NCI-H510A treated with DMSO at 0.1 percent for 48 hours (cell line): Measurements from ENCODE around the gene KIDINS220.

ENCODE experiments used
- DNase-seq: peaks from one replicate; lab custom pipeline; 2025; lab: John Stamatoyannopoulos, UW

KIDINS220 gene

DNA sequence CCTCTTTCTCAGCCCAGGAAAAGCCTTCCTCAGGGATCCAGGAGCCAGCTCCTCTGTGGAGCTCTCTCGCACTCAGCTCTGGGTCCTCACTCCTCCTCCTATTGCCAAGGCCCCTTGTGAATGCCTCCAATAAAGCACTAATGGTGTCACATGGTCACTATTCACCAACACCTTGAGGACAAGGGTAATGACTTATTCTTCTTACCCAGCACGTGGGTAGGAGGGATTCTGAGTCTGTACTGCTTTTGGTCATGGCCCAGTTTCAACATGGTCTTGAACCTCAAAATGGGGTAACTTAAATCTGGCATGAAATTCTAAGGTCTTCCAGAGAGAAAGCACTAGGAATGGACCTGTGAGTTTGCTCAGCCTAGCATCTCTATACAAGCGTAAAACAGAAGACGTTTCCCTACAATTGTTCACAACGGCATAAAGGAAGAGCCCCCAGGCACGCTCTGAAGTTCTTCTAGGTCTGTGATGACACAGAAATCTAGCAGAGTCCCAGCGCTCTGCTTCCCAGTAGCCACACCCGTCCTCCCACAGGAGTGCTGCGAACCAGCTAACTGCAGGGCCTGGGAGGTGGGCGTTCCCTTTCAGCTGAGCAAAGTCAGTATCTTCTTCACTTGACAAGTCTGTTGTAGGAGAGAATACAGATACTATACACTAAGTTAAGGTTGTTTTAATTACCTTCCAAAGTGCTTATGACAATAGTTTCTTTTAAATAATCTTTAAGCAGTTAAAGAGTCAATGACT, 14.6 kb upstream of the KIDINS220 start:
- no peak for DNase-seq

DNA sequence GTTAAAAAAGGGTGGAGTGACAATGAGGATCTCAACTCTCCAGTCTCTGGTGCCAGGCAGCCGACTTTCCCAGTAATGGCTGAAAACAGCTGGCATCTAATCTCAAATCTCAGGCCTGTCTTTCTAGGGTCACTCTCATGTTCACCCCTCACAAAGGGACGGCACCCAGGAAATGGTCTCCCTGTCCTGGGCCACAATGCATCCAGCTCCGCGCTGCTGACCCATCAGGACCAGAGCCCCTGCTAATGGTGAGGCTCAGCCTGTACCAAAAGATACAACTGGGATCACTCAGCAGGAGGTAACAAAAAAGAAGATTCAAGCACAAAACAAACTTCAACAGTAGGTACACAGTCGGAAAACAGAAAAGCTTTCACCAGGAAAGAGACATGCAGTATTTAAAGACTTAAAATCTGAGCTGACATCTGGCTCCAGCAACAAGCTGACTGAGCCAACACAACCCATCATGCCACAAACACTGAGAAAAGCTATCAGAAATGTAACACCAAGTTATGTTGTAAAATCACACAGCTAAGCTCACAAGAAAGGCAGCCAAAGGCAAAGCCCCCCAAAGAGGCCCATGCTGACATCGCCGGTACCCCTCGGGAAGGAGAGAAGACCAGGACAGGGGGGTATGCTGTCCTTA, 13.6 kb upstream of the KIDINS220 start:
- no peak for DNase-seq

DNA sequence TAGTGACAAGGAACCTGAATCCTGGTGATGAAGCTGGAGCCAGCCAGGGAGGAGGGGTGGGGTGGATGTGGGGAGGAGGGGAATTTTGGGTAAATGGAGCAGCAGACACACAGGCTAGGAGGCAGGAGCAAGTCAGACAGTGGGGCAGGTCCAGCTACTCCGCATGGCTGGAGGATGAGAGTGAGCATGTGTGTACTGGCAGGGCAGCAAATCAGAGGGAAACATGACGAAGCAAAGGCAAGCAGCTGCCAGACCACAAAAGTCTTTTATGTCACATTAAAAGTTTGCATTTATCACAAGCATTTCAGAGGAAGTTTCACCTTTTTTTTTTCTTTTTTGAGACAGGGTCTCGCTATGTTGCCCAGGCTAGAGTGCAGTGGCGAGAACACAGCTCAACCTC, 11.9 kb upstream of the KIDINS220 start:
- DNase-seq = no peak

DNA sequence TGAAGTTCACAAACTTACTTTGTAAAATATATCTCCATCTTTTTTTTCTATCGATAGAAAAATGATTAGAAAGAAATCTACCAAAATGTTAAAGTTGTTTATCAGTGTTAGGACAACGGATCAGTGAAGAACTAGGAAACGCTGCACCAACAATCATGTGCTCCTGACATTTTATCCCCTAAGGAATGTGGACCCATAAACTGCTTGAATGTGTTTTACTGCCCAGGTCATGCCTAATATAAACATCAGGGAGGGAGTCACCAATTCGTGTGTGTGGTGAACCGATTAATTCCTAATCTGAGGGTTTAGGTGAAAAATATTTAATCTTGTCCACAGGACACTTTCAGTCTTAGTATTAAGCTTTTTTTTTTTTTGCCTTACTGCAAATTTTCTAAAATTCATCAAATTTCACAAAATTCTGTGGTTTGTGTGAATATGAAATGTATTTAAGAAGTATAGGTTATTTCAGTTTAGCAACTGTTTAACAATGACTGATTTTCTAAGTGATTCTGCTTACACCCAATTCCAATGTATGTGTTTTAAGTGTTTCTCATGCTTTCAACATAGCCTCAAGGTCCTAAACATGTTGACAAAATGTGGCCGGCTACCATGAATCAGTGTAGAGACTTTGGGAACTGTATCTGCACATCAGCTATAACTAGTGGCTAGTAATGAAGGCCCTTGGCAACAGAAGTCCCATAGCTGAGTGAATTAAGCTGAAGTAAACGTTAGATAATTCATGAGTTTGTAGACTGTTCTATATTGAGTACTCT, 11.1 kb upstream of the KIDINS220 start:
- no peak for DNase-seq

GRCh38 chr2:8847400-8847799, 10.0 kb upstream of the KIDINS220 start:
- DNase-seq = no peak

GRCh38 chr2:8841932-8842331, 4.5 kb upstream of the KIDINS220 start:
- no peak for DNase-seq

DNA sequence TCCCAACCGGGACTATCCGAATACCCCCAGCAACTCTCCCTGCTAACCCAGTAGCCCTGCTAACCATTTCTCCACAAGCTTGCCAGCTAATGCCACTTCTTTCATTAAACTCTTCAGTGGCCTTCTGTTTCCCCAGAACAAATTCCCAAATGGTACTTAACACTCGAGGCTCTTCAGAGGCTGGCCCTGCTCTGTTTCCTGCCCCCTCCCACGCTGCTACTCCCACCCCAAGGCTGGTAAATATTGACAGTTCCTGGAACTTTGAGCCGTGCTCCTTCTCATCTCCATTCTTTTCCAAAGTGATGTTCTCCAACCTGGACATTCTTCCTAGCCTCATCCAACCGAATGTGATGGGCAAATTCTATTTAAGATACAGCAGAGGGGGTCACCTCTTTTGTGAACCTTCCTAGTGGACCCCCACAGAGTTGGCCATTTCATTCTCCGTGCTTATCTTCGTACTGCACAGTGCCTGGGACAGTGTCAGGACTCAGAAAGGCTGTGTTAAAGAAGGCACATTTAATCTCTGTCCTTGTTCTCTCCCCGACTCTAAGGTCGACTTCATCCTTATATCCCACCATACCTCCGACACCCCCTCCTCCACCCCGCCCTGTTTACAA, 3.2 kb upstream of the KIDINS220 start:
- DNase-seq = peak; percentile 8

- DNase-seq = no peak
These were observed 2.0 kb upstream of the KIDINS220 start for GRCh38 chr2:8839189-8839965.

DNA sequence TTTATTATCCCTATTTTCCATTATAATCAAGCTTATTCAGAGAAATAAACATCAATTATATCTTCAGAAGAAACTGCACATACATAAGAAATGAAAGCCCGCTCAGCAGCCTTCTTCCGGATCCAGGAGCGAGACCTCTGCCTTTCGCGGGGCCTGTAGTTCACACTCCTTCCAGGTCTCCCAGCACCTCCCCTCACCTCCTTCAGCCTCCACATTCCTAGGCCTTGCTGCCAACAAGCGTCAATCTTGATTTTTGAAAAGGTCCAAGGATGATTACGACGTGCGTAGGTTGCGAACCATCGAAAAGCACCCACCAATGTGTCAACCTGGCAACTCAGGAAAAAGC, 355 bp upstream of the KIDINS220 start:
- DNase-seq = no peak

GRCh38 chr2:8835279-8835678, 2.1 kb downstream of the KIDINS220 start:
- no peak for DNase-seq

DNA sequence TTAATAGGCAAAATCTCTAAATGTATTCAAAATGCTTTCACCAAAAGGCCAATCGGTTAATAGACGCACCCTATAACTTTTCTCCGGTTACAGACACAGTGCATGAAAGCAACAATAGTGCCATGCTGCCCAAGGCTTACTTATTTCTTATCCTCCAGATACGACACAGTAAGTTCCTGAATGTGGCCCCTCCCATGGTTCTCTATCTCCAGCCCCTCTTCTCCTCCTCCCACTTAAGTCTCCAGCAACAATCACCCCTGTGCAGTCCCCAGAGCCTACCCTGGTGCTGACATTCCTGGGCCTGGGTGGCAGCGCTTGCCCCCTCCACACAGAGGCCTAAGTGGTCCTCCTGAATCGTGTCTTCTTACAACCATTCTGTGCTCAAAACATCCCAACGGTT, 3.6 kb downstream of the KIDINS220 start:
- DNase-seq = no peak

DNA sequence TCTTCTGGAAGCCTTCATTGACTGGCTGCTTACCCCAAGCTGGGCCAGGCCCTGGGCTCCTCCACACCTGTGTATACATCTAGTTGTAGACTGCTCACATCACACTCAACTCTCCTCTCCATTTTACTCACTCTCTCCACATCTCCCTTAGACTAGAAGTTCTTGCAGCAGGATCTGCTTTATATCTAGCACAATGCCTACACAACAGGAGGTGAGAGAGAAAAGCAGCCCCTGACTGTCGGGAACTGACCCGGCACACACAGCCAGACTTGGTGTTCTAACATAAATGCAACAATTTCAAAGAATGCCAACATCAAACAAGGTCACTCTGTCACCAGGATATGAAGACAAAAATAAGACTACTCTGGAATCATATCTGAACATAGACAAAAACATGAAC, 5.9 kb downstream of the KIDINS220 start:
- no peak for DNase-seq

DNA sequence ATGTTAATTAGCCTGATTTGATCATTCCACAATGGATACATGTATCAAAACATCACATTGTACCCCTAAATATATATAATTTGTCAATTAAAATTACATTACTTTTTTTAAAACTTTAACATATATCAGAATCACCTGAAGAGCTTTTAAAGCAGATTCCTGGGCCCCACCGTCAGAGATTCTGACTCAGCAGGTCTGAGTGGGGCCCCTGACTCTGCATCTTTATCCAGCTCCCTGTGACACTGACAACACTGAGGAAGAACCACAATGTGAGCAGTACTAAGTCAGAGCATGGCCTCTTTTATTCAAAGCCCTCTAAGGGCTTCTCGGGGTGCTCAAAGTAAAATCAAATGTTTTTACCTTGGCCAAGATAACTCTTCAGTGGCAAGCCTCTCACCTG, 9.7 kb downstream of the KIDINS220 start:
- DNase-seq = no peak

- no peak for DNase-seq
These were observed 15.2 kb downstream of the KIDINS220 start for GRCh38 chr2:8822218-8822617.

DNA sequence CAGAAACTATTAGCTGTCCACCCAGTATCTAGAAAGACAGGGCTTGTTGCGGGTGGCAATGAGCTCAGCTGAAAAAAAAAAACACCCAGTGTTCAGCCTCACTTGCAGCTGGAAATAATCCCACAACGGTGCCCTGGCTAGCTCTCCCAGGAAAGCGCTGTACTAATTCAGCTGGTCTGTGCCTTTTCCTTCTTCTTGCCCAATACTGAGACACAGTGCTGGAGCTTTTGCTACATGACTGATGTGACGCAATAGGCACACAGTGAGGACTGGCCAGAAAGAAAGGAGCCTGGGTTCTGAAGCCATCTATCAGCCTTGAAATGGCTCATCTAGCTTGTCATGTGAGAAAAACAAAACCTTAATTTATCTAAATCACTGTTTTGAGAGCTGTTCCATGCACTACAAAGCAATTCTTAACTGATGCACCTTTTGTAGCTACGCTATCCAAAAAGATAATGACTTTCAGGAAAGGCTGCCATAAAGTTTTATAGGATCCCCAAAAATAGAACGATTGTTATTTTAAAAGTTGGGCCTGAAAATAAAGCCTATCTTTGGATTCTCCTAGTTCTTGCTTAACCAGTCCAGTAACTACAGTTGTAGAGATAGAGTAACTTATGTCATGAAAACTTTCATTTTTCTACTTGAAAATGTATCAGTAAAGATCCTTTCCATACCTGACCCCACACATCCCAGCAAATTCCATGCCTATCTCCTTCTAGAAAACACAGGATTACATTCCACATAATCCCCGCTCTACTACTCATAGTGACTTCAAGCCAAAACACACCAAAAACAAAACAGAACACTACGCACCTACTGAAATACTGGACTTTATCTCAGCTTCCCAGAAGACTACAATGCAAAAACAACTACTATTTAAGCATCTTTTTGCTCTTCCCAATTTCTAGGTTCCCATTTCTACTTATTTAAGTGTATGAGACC, 15.9 kb downstream of the KIDINS220 start:
- no peak for DNase-seq

DNA sequence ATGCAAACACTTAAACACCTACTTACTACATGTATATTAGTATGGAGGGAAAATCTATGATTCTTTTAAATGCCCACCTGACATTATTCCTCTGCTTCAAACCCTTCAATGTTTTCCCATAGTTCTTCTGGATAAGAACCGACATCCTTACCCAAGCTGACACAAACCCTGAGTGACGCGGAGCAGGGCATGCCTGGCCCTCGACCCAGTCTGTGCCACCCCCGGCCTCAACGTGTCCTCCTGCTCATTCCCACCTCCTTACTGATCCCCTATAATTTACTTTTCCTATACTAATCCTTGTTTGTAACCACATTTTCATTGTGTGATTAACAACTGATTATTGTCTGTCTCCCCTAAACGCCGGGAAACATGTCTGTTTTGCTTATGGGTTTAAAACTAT, 17.5 kb downstream of the KIDINS220 start:
- DNase-seq = no peak

DNA sequence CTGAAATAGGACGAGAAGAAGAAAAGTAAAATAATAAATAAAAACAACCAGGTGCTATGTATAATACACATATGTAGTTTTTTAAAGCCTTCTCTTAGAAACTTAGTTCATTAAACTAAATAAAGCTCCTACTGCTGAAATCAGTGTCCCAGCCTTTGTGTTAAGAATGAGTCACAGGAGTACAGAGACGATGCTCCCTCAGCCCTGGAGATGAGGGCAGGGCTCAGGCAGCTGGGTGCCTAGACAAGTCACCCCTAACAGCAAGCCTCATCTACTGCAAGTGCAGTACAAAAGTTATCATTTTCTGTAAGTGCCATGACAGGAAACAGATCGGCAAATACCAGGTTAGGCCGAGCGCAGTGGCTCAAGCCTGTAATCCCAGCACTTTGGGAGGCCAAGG, 18.2 kb downstream of the KIDINS220 start:
- no peak for DNase-seq

DNA sequence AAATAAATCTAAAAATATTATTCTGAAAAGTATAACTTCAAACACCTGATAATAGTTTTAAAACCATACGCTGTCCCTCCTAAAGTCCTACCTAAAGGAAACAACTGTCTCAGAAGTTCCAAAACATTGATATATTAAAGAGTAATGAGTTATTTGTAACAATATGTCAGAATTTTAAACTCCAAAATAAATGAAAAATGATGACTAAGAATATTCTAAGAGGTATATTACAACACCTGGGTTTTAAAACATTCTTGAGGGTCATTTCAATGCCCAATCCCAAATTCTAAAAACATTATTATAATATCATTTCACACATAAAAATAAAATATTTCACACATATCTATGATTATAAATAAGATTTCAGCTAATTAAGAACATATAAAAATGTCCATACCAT, 20.2 kb downstream of the KIDINS220 start:
- no peak for DNase-seq

- peak; percentile 6 for DNase-seq
These were observed 30.3 kb downstream of the KIDINS220 start for GRCh38 chr2:8806885-8807704.
